OCI-LY7 (cell line): ENCODE data around the gene DIPK1B. TPM values are rescaled to one million over a fixed set of nuclear protein-coding genes. Genes with fewer than 3 reads are reported as not detected.

ENCODE experiments used
- BruUV-seq: library from RNA; stranded (reverse); fragments of 400-500 nt; replicated peaks from 2 replicates; lab custom pipeline; 2021; lab: Mats Ljungman, UMichigan
- CTCF ChIA-PET: fragments of 300-600 bp; sonication (Branson Sonifier 250); formaldehyde crosslinking; loops from one replicate; lab custom pipeline; 2022; ENCODE audit warnings: antibody characterized with exemption; ENCODE audit not compliant: unreplicated experiment; lab: Charles Lee
- POLR2A ChIA-PET: fragments of 300-600 bp; sonication (Branson Sonifier 250); formaldehyde crosslinking; loops from one replicate; lab custom pipeline; 2022; ENCODE audit warnings: antibody characterized with exemption; lab: Charles Lee
- DNase-seq: peaks from one replicate; pipeline ENCODE4 v3.0.0-alpha.2; 2015; ENCODE audit warnings: low spot score
- H2AFZ ChIP-seq: fragments of 200-600 bp; sonication (generic), shearing (Covaris generic); 2 replicates; pipeline ENCODE4 v1.6.1; 2014; ENCODE audit warnings: mild to moderate bottlenecking, antibody characterized with exemption, low read length, moderate library complexity
- H3K27ac ChIP-seq: fragments of 200-600 bp; sonication (generic); 2 replicates; pipeline ENCODE4 v1.5.1; 2014; ENCODE audit warnings: mixed run types, low read depth, mild to moderate bottlenecking, moderate library complexity, low read length, inconsistent platforms; ENCODE audit not compliant: poor library complexity, severe bottlenecking
- H3K36me3 ChIP-seq: fragments of 200-600 bp; sonication (generic); 2 replicates; pipeline ENCODE4 v1.6.1; 2014; ENCODE audit warnings: mild to moderate bottlenecking, antibody characterized with exemption, low read length, moderate library complexity, mixed read lengths; ENCODE audit not compliant: insufficient read depth
- H3K4me1 ChIP-seq: fragments of 200-600 bp; sonication (generic); 2 replicates; pipeline ENCODE4 v1.5.1; 2014; ENCODE audit warnings: mild to moderate bottlenecking, low read length; ENCODE audit not compliant: insufficient read depth, poor library complexity, severe bottlenecking
- H3K4me2 ChIP-seq: fragments of 200-600 bp; sonication (generic); 2 replicates; pipeline ENCODE4 v1.6.1; 2014; ENCODE audit warnings: mild to moderate bottlenecking, low read length
- H3K4me3 ChIP-seq: fragments of 200-600 bp; sonication (generic); 2 replicates; pipeline ENCODE4 v1.5.1; 2014; ENCODE audit warnings: mild to moderate bottlenecking, low read depth, low read length; ENCODE audit not compliant: poor library complexity, severe bottlenecking
- H3K79me2 ChIP-seq: fragments of 200-600 bp; sonication (generic); 2 replicates; pipeline ENCODE4 v1.6.1; 2016; ENCODE audit warnings: low read depth, mild to moderate bottlenecking, low read length, moderate library complexity, mixed read lengths; ENCODE audit not compliant: insufficient read depth
- H3K9me2 ChIP-seq: fragments of 200-600 bp; sonication (generic); 2 replicates; pipeline ENCODE4 v1.6.1; 2016; ENCODE audit warnings: mild to moderate bottlenecking, low read length, mixed read lengths; ENCODE audit not compliant: insufficient read depth
- H3K9me3 ChIP-seq: fragments of 200-600 bp; sonication (generic); 2 replicates; pipeline ENCODE4 v1.6.1; 2014; ENCODE audit warnings: mild to moderate bottlenecking, mixed run types, low read length, mixed read lengths
- H4K20me1 ChIP-seq: fragments of 200-600 bp; sonication (generic); 2 replicates; pipeline ENCODE4 v1.6.1; 2014; ENCODE audit warnings: mild to moderate bottlenecking, antibody characterized with exemption, low read length, moderate library complexity, mixed read lengths; ENCODE audit not compliant: insufficient read depth
- EZH2phosphoT487 ChIP-seq: fragments of 200-600 bp; sonication (generic); IDR thresholded peaks from 2 replicates; pipeline ENCODE4 v1.6.1; 2018; ENCODE audit warnings: low read depth, borderline replicate concordance, mild to moderate bottlenecking, mixed run types, antibody characterized with exemption, low read length, moderate library complexity, mixed read lengths
- intact Hi-C: fragments of 100-400 bp; cut with micrococcal nuclease; formaldehyde crosslinking; loops from one replicate; pipeline ENCODE4 v1.10.0; 2022; ENCODE audit not compliant: unreplicated experiment
- total RNA-seq, 2 experiments: library from RNA; depleted of rRNA in 1 of 2; stranded (reverse); fragments of >200 nt in 1 of 2; shearing (Covaris generic) in 1 of 2; gene quantifications; 2 replicates each; pipeline ENCODE4 v1.2.3, GENCODE V29; 2014 to 2022
- TF ChIP-seq, protein P1 (sequence below): fragments of 200-600 bp; sonication (generic); conservative IDR thresholded peaks from 2 replicates; pipeline ENCODE4 v1.5.1; 2014; ENCODE audit warnings: mild to moderate bottlenecking, antibody characterized with exemption, low read length, moderate library complexity, mixed read lengths

Gene DIPK1B
- total RNA-seq, 2 experiments from 2014 or later: 0.30 to 13.3 TPM

DNA sequence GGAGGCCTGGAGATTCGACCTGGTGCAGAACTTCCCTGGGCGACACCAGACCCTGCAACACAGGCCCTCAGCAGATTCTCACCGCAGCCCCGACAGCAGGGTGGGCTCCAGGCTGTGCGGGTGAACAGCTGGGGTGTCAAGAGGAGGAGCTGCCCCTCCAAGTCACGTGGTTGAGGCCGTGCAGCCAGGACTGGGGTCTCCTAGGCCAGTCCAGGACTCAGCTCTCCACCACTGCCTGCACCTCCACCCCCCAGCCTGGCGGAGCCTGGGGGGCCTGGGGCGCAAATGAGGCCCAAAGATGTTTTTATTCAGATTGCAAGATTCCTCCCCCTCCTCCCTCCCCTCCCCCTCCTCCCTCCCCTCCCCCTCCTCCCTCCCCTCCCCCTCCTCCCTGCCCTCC lies 15.9 kb upstream of the DIPK1B start:
- BruUV-seq: no TSS peak
- no peak overlapping the region for H2AFZ ChIP-seq
- no peaks in the 10 kb centered on the region for H3K9me2 ChIP-seq
- no peak overlapping the region for H3K27ac ChIP-seq
- H3K9me3 ChIP-seq: no peaks in the 10 kb centered on the region
- no peak overlapping the region for H3K4me2 ChIP-seq
- intact Hi-C loops: no loop called here
- no peak for DNase-seq
- ChIA-PET CTCF (no interaction called here), POLR2A (no interaction called here)
- no peak overlapping the region for H3K4me3 ChIP-seq
- H3K79me2 ChIP-seq: no peaks in the 10 kb centered on the region
- H4K20me1 ChIP-seq: no peaks in the 10 kb centered on the region
- no peak for TF ChIP-seq EZH2phosphoT487
- TF ChIP-seq, protein P1, sequence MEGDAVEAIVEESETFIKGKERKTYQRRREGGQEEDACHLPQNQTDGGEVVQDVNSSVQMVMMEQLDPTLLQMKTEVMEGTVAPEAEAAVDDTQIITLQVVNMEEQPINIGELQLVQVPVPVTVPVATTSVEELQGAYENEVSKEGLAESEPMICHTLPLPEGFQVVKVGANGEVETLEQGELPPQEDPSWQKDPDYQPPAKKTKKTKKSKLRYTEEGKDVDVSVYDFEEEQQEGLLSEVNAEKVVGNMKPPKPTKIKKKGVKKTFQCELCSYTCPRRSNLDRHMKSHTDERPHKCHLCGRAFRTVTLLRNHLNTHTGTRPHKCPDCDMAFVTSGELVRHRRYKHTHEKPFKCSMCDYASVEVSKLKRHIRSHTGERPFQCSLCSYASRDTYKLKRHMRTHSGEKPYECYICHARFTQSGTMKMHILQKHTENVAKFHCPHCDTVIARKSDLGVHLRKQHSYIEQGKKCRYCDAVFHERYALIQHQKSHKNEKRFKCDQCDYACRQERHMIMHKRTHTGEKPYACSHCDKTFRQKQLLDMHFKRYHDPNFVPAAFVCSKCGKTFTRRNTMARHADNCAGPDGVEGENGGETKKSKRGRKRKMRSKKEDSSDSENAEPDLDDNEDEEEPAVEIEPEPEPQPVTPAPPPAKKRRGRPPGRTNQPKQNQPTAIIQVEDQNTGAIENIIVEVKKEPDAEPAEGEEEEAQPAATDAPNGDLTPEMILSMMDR: no peak
- peaks cover 7% of the 10 kb centered on the region for H3K4me1 ChIP-seq
- H3K36me3 ChIP-seq: no peaks in the 10 kb centered on the region

DNA sequence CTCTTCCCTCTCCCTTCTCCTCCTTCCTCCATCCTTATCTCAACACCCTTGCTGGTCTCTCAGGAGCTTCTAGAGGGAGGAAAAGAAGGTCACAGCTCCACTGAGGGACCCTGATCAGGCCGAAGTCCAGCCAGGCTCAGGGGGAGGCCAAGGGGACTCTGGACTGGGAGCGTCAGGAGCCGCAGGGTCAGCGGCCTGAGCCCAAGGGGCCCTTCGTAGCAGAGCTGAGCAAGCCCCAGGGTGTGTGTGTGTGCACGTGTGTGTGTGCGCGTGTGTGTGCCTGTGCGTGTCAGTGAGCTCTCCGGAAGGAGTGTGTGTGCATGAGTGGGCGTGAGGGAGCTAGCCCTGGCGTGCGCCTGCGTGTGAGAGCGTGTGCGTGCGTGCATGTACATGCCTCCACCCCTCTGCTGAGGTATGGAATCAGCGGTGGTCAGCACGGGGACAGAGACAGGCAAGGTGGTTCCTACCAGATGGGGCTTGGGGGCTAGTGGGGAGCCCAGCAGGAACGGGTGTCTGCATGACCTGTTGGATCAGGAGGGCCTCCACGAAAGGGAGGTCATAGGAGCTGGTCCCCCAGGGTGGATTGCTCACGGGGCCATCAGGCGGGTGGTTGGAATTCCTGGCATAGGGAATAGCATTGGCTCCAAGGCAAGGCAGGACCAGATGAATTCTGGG lies 15.1 kb upstream of the DIPK1B start:
- intact Hi-C loops: no loop called here
- ChIA-PET CTCF (no interaction called here), POLR2A (interaction anchor here (0.6 kb wide), 1 partner anchor 23 kb away, joined by 5 read pairs; no protein-coding TSS in a partner anchor)
- Histone ChIP-seq H3K9me3 (no peaks in the 10 kb centered on the region), H3K4me3 (no peak overlapping the region), H3K4me2 (no peak overlapping the region), H3K27ac (no peak overlapping the region), H4K20me1 (no peaks in the 10 kb centered on the region), H3K79me2 (no peaks in the 10 kb centered on the region), H3K9me2 (no peaks in the 10 kb centered on the region), H2AFZ (no peak overlapping the region), H3K36me3 (no peaks in the 10 kb centered on the region), H3K4me1 (peaks cover 8% of the 10 kb centered on the region)
- TF ChIP-seq, protein P1: no peak
- no peak for TF ChIP-seq EZH2phosphoT487
- no TSS peak for BruUV-seq
- DNase-seq: no peak

DNA sequence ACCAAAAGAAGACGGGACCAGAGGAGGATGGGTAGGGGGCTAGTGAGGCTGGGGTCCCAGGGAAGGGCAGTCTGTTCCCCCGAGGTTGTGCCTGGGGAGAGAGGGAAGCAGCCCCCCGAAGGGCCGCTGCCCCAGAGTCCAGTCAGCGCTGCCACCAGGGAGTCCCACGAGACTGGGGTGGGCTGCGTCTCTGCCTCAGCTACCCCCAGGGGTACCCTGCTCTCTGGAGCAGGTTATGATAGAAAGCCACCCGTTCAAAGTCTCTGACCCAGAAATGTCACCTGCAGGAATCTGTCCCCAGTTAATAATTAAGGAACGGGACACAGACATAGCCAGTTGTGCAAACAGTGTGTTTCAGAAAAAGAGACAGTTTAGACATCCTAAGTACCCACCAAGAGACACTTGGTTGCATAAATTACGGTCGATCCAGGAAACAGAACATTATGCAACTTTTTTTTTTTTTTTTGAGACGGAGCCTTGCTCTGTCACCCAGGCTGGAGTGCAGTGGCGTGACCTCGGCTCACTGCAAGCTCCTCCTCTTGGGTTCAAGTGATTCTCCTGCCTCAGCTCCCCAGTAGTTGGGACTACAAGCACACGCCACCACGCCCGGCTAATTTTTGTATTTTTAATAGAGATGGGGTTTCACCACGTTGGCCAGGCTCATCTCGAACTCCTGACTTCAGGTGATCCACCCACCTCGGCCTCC lies 14.4 kb upstream of the DIPK1B start:
- H3K79me2 ChIP-seq: no peaks in the 10 kb centered on the region
- no TSS peak for BruUV-seq
- no peak overlapping the region for H3K4me3 ChIP-seq
- no peaks in the 10 kb centered on the region for H3K9me2 ChIP-seq
- DNase-seq: no peak
- intact Hi-C loops: no loop called here
- H3K4me2 ChIP-seq: no peak overlapping the region
- ChIA-PET CTCF (no interaction called here), POLR2A (interaction anchor here (0.6 to 0.7 kb wide), 3 partner anchors 12 to 22 kb away, joined by 3 to 5 read pairs (median 3); no protein-coding TSS in a partner anchor)
- no peak overlapping the region for H2AFZ ChIP-seq
- no peak overlapping the region for H3K27ac ChIP-seq
- no peaks in the 10 kb centered on the region for H3K36me3 ChIP-seq
- no peak for TF ChIP-seq EZH2phosphoT487
- TF ChIP-seq, protein P1: no peak
- no peaks in the 10 kb centered on the region for H4K20me1 ChIP-seq
- H3K9me3 ChIP-seq: no peaks in the 10 kb centered on the region
- peaks cover 8% of the 10 kb centered on the region for H3K4me1 ChIP-seq
